SK-N-SH (cell line): ENCODE measurements around the gene HIPK1. TPM values are rescaled to one million over a fixed set of nuclear protein-coding genes. Genes with fewer than 3 reads are reported as not detected.
A peak's percentile ranks its signal among the peaks of the same experiment; 100 is the strongest.

Experiments
- CTCF ChIA-PET: fragments of 300-600, 350-600 bp; formaldehyde crosslinking; extraction: SDS; loops from one replicate; lab custom pipeline; 2021; lab: Yijun Ruan, JAX
- POLR2A ChIA-PET: fragments of 350-600 bp; sonication (Branson Sonifier 250); formaldehyde crosslinking; extraction: SDS; loops from one replicate; lab custom pipeline; 2020; ENCODE audit warnings: antibody characterized with exemption, inconsistent platforms; lab: Yijun Ruan, JAX
- DNase-seq: peaks from one replicate; pipeline ENCODE4 v3.0.0; 2012
- H2AFZ ChIP-seq: fragments of 200-600 bp; sonication (generic); 2 replicates; pipeline ENCODE4 v1.8.1; 2016; ENCODE audit warnings: antibody characterized with exemption, mild to moderate bottlenecking, low read depth
- H3F3A ChIP-seq: fragments of 200-600 bp; sonication (generic); replicated peaks from 2 replicates; pipeline ENCODE3; 2016; ENCODE audit warnings: antibody characterized with exemption, mild to moderate bottlenecking; ENCODE audit not compliant: insufficient read depth
- H3K27ac ChIP-seq, 2 experiments: fragments of 200-500 bp in 1 of 2; fragments of 200-600 bp in 1 of 2; sonication (Bioruptor generic) in 1 of 2; sonication (generic), shearing (Covaris generic) in 1 of 2; 2 replicates each; pipeline versions ENCODE4 v1.5.1 to v1.6.1; 2014 to 2016; ENCODE audit warnings: low read depth in 2 of 2, inconsistent platforms in 1 of 2, low read length in 1 of 2, mild to moderate bottlenecking in 1 of 2, mixed read lengths in 1 of 2
- H3K27me3 ChIP-seq: fragments of 200-600 bp; sonication (generic), shearing (Covaris generic); 2 replicates; pipeline ENCODE4 v1.6.1; 2016; ENCODE audit warnings: mixed run types; ENCODE audit not compliant: insufficient read depth
- H3K36me3 ChIP-seq, 2 experiments: fragments of 200-500 bp in 1 of 2; fragments of 200-600 bp in 1 of 2; sonication (Bioruptor generic) in 1 of 2; sonication (generic) in 1 of 2; replicated peaks in 1 of 2; 2 replicates each; pipeline versions ENCODE3 to v1.5.1; 2014 to 2016; ENCODE audit warnings: low read length in 1 of 2, mild to moderate bottlenecking in 1 of 2; ENCODE audit not compliant: insufficient read depth in 2 of 2, control insufficient read depth in 1 of 2
- H3K4me1 ChIP-seq, 2 experiments: fragments of 200-500 bp in 1 of 2; fragments of 200-600 bp in 1 of 2; sonication (Bioruptor generic) in 1 of 2; sonication (generic), shearing (Covaris generic) in 1 of 2; 2 replicates each; pipeline versions ENCODE4 v1.5.1 to v1.6.1; 2014 to 2016; ENCODE audit warnings: low read depth in 1 of 2, low read length in 1 of 2, mixed run types in 1 of 2; ENCODE audit not compliant: insufficient read depth in 2 of 2, control insufficient read depth in 1 of 2
- H3K4me2 ChIP-seq: fragments of 200-600 bp; sonication (generic), shearing (Covaris generic); 2 replicates; pipeline ENCODE4 v1.6.1; 2017; ENCODE audit warnings: mixed run types
- H3K4me3 ChIP-seq, 2 experiments: fragments of 200-500 bp in 1 of 2; fragments of 200-600 bp in 1 of 2; sonication (Bioruptor generic) in 1 of 2; sonication (generic), shearing (Covaris generic) in 1 of 2; 2 replicates each; pipeline versions ENCODE4 v1.5.1 to v1.8.1; 2014 to 2016; ENCODE audit warnings: low read depth in 2 of 2, inconsistent platforms in 1 of 2, low read length in 1 of 2, mild to moderate bottlenecking in 1 of 2, mixed read lengths in 1 of 2, moderate library complexity in 1 of 2
- H3K79me2 ChIP-seq: fragments of 200-600 bp; sonication (generic); 2 replicates; pipeline ENCODE4 v1.8.1; 2017; ENCODE audit warnings: mild to moderate bottlenecking; ENCODE audit not compliant: insufficient read depth
- H3K9ac ChIP-seq: fragments of 200-600 bp; sonication (generic); 2 replicates; pipeline ENCODE4 v1.6.1; 2017; ENCODE audit warnings: mixed run types
- H3K9me2 ChIP-seq: fragments of 200-600 bp; sonication (generic); 2 replicates; pipeline ENCODE4 v1.6.1; 2017; ENCODE audit warnings: mixed run types
- H3K9me3 ChIP-seq: fragments of 200-600 bp; sonication (generic); 2 replicates; pipeline ENCODE4 v1.6.1; 2017; ENCODE audit warnings: mixed run types, mild to moderate bottlenecking, moderate library complexity
- H4K20me1 ChIP-seq: fragments of 200-600 bp; sonication (generic); 2 replicates; pipeline ENCODE4 v1.6.1; 2017; ENCODE audit warnings: mild to moderate bottlenecking, mixed run types; ENCODE audit not compliant: insufficient read depth
- CTCF ChIP-seq: fragments of 200-600 bp; sonication (generic); IDR thresholded peaks from 2 replicates; pipeline ENCODE4 v1.6.1; 2017; ENCODE audit warnings: antibody characterized with exemption, mild to moderate bottlenecking, moderate library complexity
- ELF1 ChIP-seq: IDR thresholded peaks from 2 replicates; pipeline ENCODE4 v1.4.0; 2012
- EZH2phosphoT487 ChIP-seq: fragments of 200-600 bp; sonication (generic); IDR thresholded peaks from 2 replicates; pipeline ENCODE4 v1.6.1; 2017; ENCODE audit warnings: low read depth, mixed run types, mild to moderate bottlenecking, antibody characterized with exemption, moderate library complexity, borderline replicate concordance
- FOSL2 ChIP-seq: IDR thresholded peaks from 2 replicates; pipeline ENCODE4 v1.4.0; 2012; ENCODE audit warnings: low read depth, mild to moderate bottlenecking, moderate library complexity, borderline replicate concordance
- GABPA ChIP-seq: IDR thresholded peaks from 2 replicates; pipeline ENCODE4 v1.4.0; 2012; ENCODE audit warnings: low read depth, mild to moderate bottlenecking
- GATA2 ChIP-seq: sonication (generic); formaldehyde crosslinking; IDR thresholded peaks from 2 replicates; pipeline ENCODE4 v1.5.0; 2020; ENCODE audit warnings: mild to moderate bottlenecking, missing genetic modification reagents
- MAX ChIP-seq: IDR thresholded peaks from 2 replicates; pipeline ENCODE4 v1.4.0; 2012; ENCODE audit warnings: low read depth
- MXI1 ChIP-seq: IDR thresholded peaks from 2 replicates; pipeline ENCODE4 v1.6.1; 2012; ENCODE audit warnings: mild to moderate bottlenecking, low read depth, low read length, improper control_type of control experiment
- PBX3 ChIP-seq: IDR thresholded peaks from 2 replicates; pipeline ENCODE4; 2012
- POLR2AphosphoS5 ChIP-seq: IDR thresholded peaks from 2 replicates; pipeline ENCODE4 v1.6.1; 2012; ENCODE audit warnings: low read depth, low read length
- RXRA ChIP-seq: IDR thresholded peaks from 2 replicates; pipeline ENCODE4 v1.4.0; 2012; ENCODE audit warnings: low read depth, mild to moderate bottlenecking, borderline replicate concordance
- TAF1 ChIP-seq: IDR thresholded peaks from 2 replicates; pipeline ENCODE4 v1.6.1; 2012; ENCODE audit warnings: low read depth, mild to moderate bottlenecking, low read length, moderate library complexity, borderline replicate concordance
- TCF12 ChIP-seq: IDR thresholded peaks from 2 replicates; pipeline ENCODE4 v1.4.0; 2012
- TEAD4 ChIP-seq: IDR thresholded peaks from 2 replicates; pipeline ENCODE4 v1.4.0; 2012; ENCODE audit warnings: mild to moderate bottlenecking, borderline replicate concordance; ENCODE audit not compliant: insufficient read depth
- YY1 ChIP-seq: IDR thresholded peaks from 2 replicates; pipeline ENCODE4 v1.4.0; 2012; ENCODE audit warnings: low read depth, mild to moderate bottlenecking
- WGBS: methylation state at CpG from one replicate; pipeline ENCODE4 v1.1.6; 2017; ENCODE audit warnings: low lambda C conversion rate; 5-methylcytosine and 5-hydroxymethylcytosine counted together
- polyA plus RNA-seq, 3 experiments: library from polyadenylated mRNA; depleted of rRNA; stranded (reverse); fragments of >200 nt; gene quantifications; 2 replicates each; pipeline ENCODE4 v1.2.3, GENCODE V29; 2012

HIPK1 gene
- polyA plus RNA-seq, 1 of the 3 experiments (the other 2 are of a cell fraction), result 7.1 TPM

GRCh38 chr1:113946112-113946511 lies 17.0 kb downstream of the HIPK1 start:
- Histone ChIP-seq H3K9me2 (no peaks in the 10 kb centered on the region), H4K20me1 (peaks cover 29% of the 10 kb centered on the region), H3K9me3 (no peaks in the 10 kb centered on the region), H3K4me3 (no peak overlapping the region), H3K27ac (no peak overlapping the region), H3K79me2 (peaks cover 97% of the 10 kb centered on the region), H3F3A (peaks cover 9% of the 10 kb centered on the region), H3K36me3 (peaks cover 11 to 24% of the 10 kb centered on the region in 2 experiments), H3K4me1 (peaks cover 3 to 19% of the 10 kb centered on the region in 2 experiments; a peak in 3 of 4 replicates), H3K4me2 (no peak overlapping the region), H3K27me3 (no peaks in the 10 kb centered on the region), H2AFZ (no peak overlapping the region), H3K9ac (no peak overlapping the region)
- WGBS, result 81% methylated on average over 1 of the region's 1 CpG
- no peak for TF ChIP-seq TAF1
- no peak for TF ChIP-seq TCF12
- no peak for TF ChIP-seq RXRA
- TF ChIP-seq ELF1, result no peak
- TF ChIP-seq EZH2phosphoT487, result no peak
- TF ChIP-seq TEAD4, result no peak
- no peak for TF ChIP-seq YY1
- TF ChIP-seq POLR2AphosphoS5, result no peak
- no peak for TF ChIP-seq PBX3
- DNase-seq, result no peak
- ChIA-PET CTCF (interaction anchor here (0.9 to 2.0 kb wide), 5 partner anchors 14 to 401 kb away, joined by 3 to 6 read pairs (median 4); partner anchors contain the start of gene OLFML3), POLR2A (no interaction called here)

GRCh38 chr1:113946678-113947387 lies 17.7 kb downstream of the HIPK1 start:
- ChIA-PET POLR2A (no interaction called here), CTCF (interaction anchor here (0.6 to 2.0 kb wide), 6 partner anchors 9 to 128 kb away, joined by 3 to 6 read pairs (median 4); partner anchors contain the start of gene OLFML3)
- Histone ChIP-seq H4K20me1 (peaks cover 29% of the 10 kb centered on the region), H3F3A (peaks cover 9% of the 10 kb centered on the region), H3K4me1 (peaks cover 3 to 19% of the 10 kb centered on the region in 2 experiments; a peak in 3 of 4 replicates), H3K9ac (no peak overlapping the region; the same call in 1 of the 2 replicates), H3K27me3 (no peaks in the 10 kb centered on the region), H3K4me2 (peak overlapping the region; percentile 29; the same call in 1 of the 2 replicates), H3K4me3 (no peak overlapping the region), H3K79me2 (peaks cover 99% of the 10 kb centered on the region), H3K9me2 (no peaks in the 10 kb centered on the region), H2AFZ (no peak overlapping the region), H3K9me3 (no peaks in the 10 kb centered on the region), H3K27ac (peak overlapping the region; percentile 16 to 29; a peak in 3 of 4 replicates), H3K36me3 (peaks cover 8 to 24% of the 10 kb centered on the region in 2 experiments)
- WGBS, result 55% methylated on average over 3 of the region's 3 CpGs
- TF ChIP-seq FOSL2 (no peak), TEAD4 (no peak), GABPA (no peak), GATA2 (CRISPR knock-in tag) (no peak), CTCF (no peak), MXI1 (no peak), MAX (no peak)
- no peak for DNase-seq
